Neural progenitor cell (in vitro differentiated cells): Measurements from ENCODE around the gene EXOSC1. TPM values are rescaled to one million over a fixed set of nuclear protein-coding genes. Genes with fewer than 3 reads are reported as not detected.

Source experiments
- DNase-seq: peaks from one replicate; pipeline ENCODE4 v3.0.0-alpha.2; 2016; ENCODE audit warnings: low spot score
- H2AFZ ChIP-seq: fragments of 200-600 bp; sonication (generic); replicated peaks from 2 replicates; pipeline ENCODE4 v1.6.1; 2016; ENCODE audit warnings: antibody characterized with exemption
- H3F3A ChIP-seq: fragments of 200-600 bp; sonication (generic); 2 replicates; pipeline ENCODE4 v1.6.1; 2016; ENCODE audit warnings: antibody characterized with exemption, low read depth
- H3K27ac ChIP-seq: fragments of 200-600 bp; sonication (generic); 2 replicates; pipeline ENCODE4 v1.5.1; 2016; ENCODE audit warnings: mild to moderate bottlenecking
- H3K27me3 ChIP-seq: fragments of 200-600 bp; sonication (generic); 2 replicates; pipeline ENCODE4 v1.6.1; 2016; ENCODE audit warnings: mild to moderate bottlenecking, moderate library complexity
- H3K36me3 ChIP-seq: fragments of 200-600 bp; sonication (generic); 2 replicates; pipeline ENCODE4 v1.5.1; 2016
- H3K4me1 ChIP-seq: fragments of 200-600 bp; sonication (generic); 2 replicates; pipeline ENCODE4 v1.6.1; 2016; ENCODE audit warnings: mixed run types
- H3K4me2 ChIP-seq: fragments of 200-600 bp; sonication (generic); 2 replicates; pipeline ENCODE4 v1.6.1; 2016
- H3K4me3 ChIP-seq: fragments of 200-600 bp; sonication (generic); 2 replicates; pipeline ENCODE4 v1.5.1; 2016
- H3K79me2 ChIP-seq: fragments of 200-600 bp; sonication (generic); 2 replicates; pipeline ENCODE4 v1.6.1; 2016; ENCODE audit warnings: low read depth
- H3K9ac ChIP-seq: fragments of 200-600 bp; sonication (generic); 2 replicates; pipeline ENCODE4 v1.6.1; 2016
- H3K9me3 ChIP-seq: fragments of 200-600 bp; sonication (generic); 2 replicates; pipeline ENCODE4 v1.5.1; 2016; ENCODE audit warnings: low read depth
- H4K20me1 ChIP-seq: fragments of 200-600 bp; sonication (generic); 2 replicates; pipeline ENCODE4 v1.6.1; 2016; ENCODE audit warnings: low read depth
- H3K27ac Mint-ChIP-seq: 3 replicates; pipeline ENCODE4 v1.8.0; 2021; ENCODE audit warnings: mixed read lengths
- H3K27me3 Mint-ChIP-seq: 2 replicates; pipeline ENCODE4 v1.8.0; 2022; ENCODE audit warnings: low read depth, mild to moderate bottlenecking, inconsistent platforms, moderate library complexity, mixed read lengths; ENCODE audit not compliant: insufficient read depth
- H3K36me3 Mint-ChIP-seq: 3 replicates; pipeline ENCODE4 v1.8.0; 2021; ENCODE audit warnings: mixed read lengths
- H3K4me1 Mint-ChIP-seq: 3 replicates; pipeline ENCODE4 v1.8.0; 2021; ENCODE audit warnings: mixed read lengths
- H3K4me3 Mint-ChIP-seq: 3 replicates; pipeline ENCODE4 v1.8.0; 2021; ENCODE audit warnings: mild to moderate bottlenecking, moderate library complexity, mixed read lengths
- H3K9me3 Mint-ChIP-seq: 3 replicates; pipeline ENCODE4 v1.8.0; 2020; ENCODE audit warnings: mixed read lengths
- CTCF ChIP-seq: fragments of 200-600 bp; sonication (generic); IDR thresholded peaks from 2 replicates; pipeline ENCODE4 v1.5.1; 2017; ENCODE audit warnings: antibody characterized with exemption, mild to moderate bottlenecking
- EZH2 ChIP-seq: fragments of 200-600 bp; sonication (generic); IDR thresholded peaks from 2 replicates; pipeline ENCODE4 v1.6.1; 2017; ENCODE audit warnings: antibody characterized with exemption, mild to moderate bottlenecking, moderate library complexity
- EZH2phosphoT487 ChIP-seq: fragments of 200-600 bp; sonication (generic); IDR thresholded peaks from 2 replicates; pipeline ENCODE4 v1.6.1; 2017; ENCODE audit warnings: antibody characterized with exemption
- total RNA-seq: library from RNA; depleted of rRNA; stranded (reverse); fragments of >200 nt; gene quantifications from 2 replicates; pipeline ENCODE4 v1.2.3, GENCODE V29; 2015; ENCODE audit warnings: low replicate concordance

EXOSC1 gene
- total RNA-seq, 1 donor from 2014 or later: 72.6 TPM

DNA sequence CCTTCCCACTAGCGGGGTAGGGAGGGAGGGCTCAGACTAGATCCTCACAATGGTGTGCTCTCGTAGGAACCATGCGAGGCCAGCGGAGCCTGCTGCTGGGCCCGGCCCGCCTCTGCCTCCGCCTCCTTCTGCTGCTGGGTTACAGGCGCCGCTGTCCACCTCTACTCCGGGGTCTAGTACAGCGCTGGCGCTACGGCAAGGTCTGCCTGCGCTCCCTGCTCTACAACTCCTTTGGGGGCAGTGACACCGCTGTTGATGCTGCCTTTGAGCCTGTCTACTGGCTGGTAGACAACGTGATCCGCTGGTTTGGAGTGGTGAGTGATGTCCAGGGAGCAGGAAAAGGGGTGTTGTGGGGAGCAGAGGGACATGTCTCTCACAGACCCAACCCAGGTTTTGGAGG lies 5.8 kb upstream of the EXOSC1 start:
- no peak overlapping the region for H3K27ac Mint-ChIP-seq
- peaks cover 33% of the 10 kb centered on the region for H3K36me3 Mint-ChIP-seq
- Histone ChIP-seq H3K4me2 (no peak overlapping the region), H3K9ac (no peak overlapping the region), H3K27ac (no peak overlapping the region), H2AFZ (no peak overlapping the region), H3K4me1 (peaks cover 13% of the 10 kb centered on the region), H3K79me2 (peaks cover 43% of the 10 kb centered on the region), H4K20me1 (peaks cover 39% of the 10 kb centered on the region), H3K4me3 (no peak overlapping the region), H3K36me3 (no peaks in the 10 kb centered on the region), H3F3A (peaks cover 26% of the 10 kb centered on the region), H3K9me3 (no peaks in the 10 kb centered on the region), H3K27me3 (no peaks in the 10 kb centered on the region)
- no peak for DNase-seq
- peaks cover 6% of the 10 kb centered on the region for H3K27me3 Mint-ChIP-seq
- no peak overlapping the region for H3K4me3 Mint-ChIP-seq
- TF ChIP-seq EZH2phosphoT487: no peak
- no peak for TF ChIP-seq EZH2
- no peak for TF ChIP-seq CTCF
- H3K4me1 Mint-ChIP-seq: peaks cover 29% of the 10 kb centered on the region
- no peaks in the 10 kb centered on the region for H3K9me3 Mint-ChIP-seq

DNA sequence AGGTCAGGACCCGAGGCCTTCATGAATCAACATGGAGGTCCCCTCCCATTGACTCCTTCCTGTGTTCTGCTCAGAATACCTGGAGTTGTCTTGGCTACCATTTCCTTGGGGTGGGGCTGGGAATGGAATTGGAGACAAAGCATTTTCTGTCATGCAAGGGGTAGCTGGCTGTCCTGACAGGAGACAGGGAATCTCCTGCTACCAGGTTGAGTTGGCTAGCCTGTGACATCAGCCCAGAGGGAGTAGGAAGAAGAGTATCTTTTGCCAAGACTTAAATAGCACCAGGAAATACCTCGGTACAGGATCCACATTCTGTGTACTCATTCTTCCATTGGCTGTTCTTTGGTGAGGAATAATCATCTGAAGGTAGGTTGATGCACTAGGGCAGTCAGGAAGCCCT lies 5.0 kb upstream of the EXOSC1 start:
- DNase-seq: no peak
- H2AFZ ChIP-seq: no peak overlapping the region
- H3K27ac Mint-ChIP-seq: no peak overlapping the region
- H3K27me3 Mint-ChIP-seq: peaks cover 6% of the 10 kb centered on the region
- no peaks in the 10 kb centered on the region for H3K9me3 Mint-ChIP-seq
- H3K36me3 Mint-ChIP-seq: peaks cover 30% of the 10 kb centered on the region
- no peak overlapping the region for H3K27ac ChIP-seq
- H3K79me2 ChIP-seq: peaks cover 46% of the 10 kb centered on the region
- no peak overlapping the region for H3K9ac ChIP-seq
- no peaks in the 10 kb centered on the region for H3K36me3 ChIP-seq
- H3K27me3 ChIP-seq: no peaks in the 10 kb centered on the region
- TF ChIP-seq EZH2phosphoT487 (no peak), EZH2 (no peak), CTCF (no peak)
- H4K20me1 ChIP-seq: peaks cover 36% of the 10 kb centered on the region
- peaks cover 13% of the 10 kb centered on the region for H3K4me1 ChIP-seq
- H3K4me2 ChIP-seq: no peak overlapping the region
- H3F3A ChIP-seq: peaks cover 18% of the 10 kb centered on the region
- H3K4me3 Mint-ChIP-seq: no peak overlapping the region
- H3K9me3 ChIP-seq: no peaks in the 10 kb centered on the region
- H3K4me3 ChIP-seq: no peak overlapping the region
- H3K4me1 Mint-ChIP-seq: peaks cover 29% of the 10 kb centered on the region

- H3K9me3 ChIP-seq: no peaks in the 10 kb centered on the region
- no peaks in the 10 kb centered on the region for H3K36me3 ChIP-seq
- no peak overlapping the region for H3K27ac ChIP-seq
- DNase-seq: no peak
- peak overlapping the region; percentile 72 for H3K4me3 ChIP-seq
- peak overlapping the region; percentile 93 for H3K4me3 Mint-ChIP-seq
- peaks cover 14% of the 10 kb centered on the region for H3F3A ChIP-seq
- no peaks in the 10 kb centered on the region for H3K27me3 ChIP-seq
- H3K4me2 ChIP-seq: peak overlapping the region; percentile 93
- H3K36me3 Mint-ChIP-seq: peaks cover 11% of the 10 kb centered on the region
- no peak overlapping the region for H3K27ac Mint-ChIP-seq
- peak overlapping the region; percentile 23 for H2AFZ ChIP-seq
- no peaks in the 10 kb centered on the region for H3K9me3 Mint-ChIP-seq
- TF ChIP-seq EZH2: no peak
- no peak for TF ChIP-seq EZH2phosphoT487
- TF ChIP-seq CTCF: no peak
- H3K9ac ChIP-seq: peak overlapping the region; percentile 61
- peaks cover 32% of the 10 kb centered on the region for H3K4me1 Mint-ChIP-seq
- H4K20me1 ChIP-seq: peaks cover 10% of the 10 kb centered on the region
- H3K27me3 Mint-ChIP-seq: no peaks in the 10 kb centered on the region
- peaks cover 19% of the 10 kb centered on the region for H3K4me1 ChIP-seq
- H3K79me2 ChIP-seq: peaks cover 59% of the 10 kb centered on the region
Measured at GRCh38 chr10:97445357-97445721, 467 bp downstream of the EXOSC1 start.
